Left renal pelvis (tissue), 4 donors: ENCODE data around the gene FAM217B. TPM values are rescaled to one million over a fixed set of nuclear protein-coding genes. Genes with fewer than 3 reads are reported as not detected.

Experiments used
- DNase-seq, 4 donors: peaks; one replicate each; pipeline ENCODE4 v3.0.0-alpha.2; 2013; ENCODE audit warnings: low read depth in 4 of 4, low spot score in 3 of 4
- polyA plus RNA-seq, 4 donors: library from polyadenylated mRNA; unstranded; fragments of 120-200 nt; gene quantifications; one replicate each; pipeline ENCODE4 v1.2.1, GENCODE V29; 2013; ENCODE audit not compliant: insufficient read length in 4 of 4

The FAM217B gene
- polyA plus RNA-seq, 4 donors = 21.5 to 26.2 (median 22.4) TPM

DNA sequence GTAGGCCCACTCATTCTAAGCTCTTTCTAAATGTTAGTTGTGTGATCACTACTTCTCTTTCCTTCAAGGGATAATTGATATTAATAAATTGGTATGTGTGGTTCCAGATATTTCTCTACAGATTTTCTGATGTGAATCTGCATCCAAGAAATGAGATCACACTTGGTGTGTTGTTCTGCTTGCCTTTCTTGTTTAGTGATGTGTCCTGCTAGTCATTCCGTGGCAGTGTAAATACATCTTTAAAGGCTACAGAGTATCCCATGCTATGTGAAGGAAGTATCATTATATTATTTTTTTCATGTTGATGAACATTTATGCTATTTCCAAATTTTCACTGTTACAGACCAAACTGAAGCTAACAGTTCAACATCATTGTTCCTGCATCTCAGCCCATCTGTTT, 31.2 kb downstream of the FAM217B start:
- DNase-seq = no peak

DNA sequence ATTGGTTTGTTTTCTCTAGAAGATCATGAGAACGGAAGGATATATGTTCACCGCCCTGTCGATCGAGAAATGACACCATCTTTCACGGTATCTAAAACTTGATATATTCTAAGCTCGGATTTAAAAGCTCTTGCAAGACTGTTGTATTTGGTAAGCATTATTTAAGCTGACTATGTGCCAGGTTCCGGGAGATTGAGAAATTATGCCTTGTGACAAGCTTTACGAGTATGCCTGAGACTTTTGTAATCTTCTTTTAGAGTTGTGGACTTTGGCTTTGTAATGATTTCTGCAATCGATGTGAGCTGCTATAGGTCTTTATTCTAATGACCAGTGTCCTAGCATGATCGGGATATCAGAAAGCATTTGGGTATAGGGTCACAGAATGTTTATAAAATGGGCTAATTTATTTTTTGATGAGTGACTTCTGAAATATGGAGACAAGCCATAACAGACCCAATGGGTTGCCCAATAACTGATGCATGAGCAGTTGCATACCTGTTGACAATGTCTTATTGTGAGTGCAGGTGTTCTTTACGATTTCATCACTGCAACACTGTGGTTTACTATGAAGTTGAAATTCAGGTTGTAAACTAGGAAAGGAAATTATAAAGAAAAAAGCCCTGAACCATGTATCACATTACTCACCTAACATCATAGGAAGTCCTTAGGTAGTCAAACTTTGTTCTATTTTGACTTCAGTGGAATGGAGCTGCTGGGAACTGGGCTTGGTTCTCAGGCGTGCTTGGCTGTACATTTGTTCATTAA, 32.0 kb downstream of the FAM217B start:
- DNase-seq = no peak

DNA sequence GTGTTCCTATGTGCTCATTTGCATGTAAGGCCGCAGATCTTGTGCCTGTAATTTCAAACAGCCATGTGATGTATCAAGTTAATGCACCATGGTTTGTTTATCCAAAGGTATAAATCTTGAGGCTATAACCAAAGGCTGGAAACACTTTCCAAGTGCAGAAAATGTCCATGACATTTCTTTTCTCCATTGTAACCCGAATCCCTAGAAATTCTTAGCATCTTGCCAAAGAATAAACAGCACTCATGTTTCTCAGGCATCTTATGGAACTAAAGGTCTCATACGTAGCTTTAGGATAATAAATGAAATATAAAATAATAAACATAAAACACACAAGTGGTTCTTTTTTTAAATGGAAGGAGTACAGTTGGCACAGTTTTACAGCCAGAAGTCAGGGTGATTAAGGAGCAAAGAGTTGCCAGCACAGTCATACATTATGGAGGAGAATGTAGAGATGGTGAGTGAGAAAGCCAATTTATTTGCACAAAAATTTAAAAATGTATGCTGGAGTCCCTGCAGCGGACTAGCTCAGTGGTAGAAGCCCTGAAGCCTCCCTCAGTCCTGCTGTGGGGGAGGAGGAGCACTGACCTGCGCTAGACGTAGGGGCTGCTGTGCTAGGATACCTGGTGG, 36.1 kb downstream of the FAM217B start:
- no peak for DNase-seq

DNA sequence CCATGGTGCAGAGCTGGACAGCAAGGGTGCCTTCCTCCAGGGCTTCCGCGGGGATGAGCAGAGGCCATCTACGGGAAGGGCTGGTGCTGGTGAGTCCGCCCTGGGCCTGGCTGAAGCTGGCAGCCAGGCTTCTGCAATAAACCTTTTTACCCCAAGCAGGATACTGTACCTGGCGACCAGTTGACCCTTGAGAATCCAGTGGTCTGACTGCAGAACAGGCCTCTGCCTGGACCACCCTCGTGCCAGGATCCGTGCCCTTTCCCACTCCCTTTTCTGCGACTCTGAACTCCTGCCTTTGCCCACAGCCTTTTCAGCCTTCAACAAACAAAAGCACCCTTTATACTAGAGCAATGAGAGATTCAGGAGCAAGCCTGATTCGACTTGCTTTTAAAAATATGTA, 36.9 kb downstream of the FAM217B start:
- DNase-seq = no peak

DNA sequence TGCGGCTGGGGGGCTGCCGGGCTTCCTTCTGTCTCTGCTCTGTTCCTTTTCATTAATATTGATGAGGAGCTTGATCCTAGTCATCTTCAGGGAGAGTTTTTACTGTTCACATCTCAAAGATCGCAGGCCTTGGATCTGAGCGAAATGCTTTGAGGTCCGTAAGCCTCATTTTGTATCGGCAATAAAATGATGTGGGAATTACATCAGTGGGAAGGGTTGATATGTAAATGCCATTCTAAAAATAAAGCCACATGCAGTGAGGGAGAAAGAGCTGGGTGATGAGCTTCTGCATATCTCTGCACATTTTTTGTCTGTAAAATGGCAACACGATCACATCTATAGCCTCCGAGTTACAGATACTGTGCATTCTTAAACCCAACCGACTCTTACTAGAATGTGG, 42.9 kb downstream of the FAM217B start:
- no peak for DNase-seq

DNA sequence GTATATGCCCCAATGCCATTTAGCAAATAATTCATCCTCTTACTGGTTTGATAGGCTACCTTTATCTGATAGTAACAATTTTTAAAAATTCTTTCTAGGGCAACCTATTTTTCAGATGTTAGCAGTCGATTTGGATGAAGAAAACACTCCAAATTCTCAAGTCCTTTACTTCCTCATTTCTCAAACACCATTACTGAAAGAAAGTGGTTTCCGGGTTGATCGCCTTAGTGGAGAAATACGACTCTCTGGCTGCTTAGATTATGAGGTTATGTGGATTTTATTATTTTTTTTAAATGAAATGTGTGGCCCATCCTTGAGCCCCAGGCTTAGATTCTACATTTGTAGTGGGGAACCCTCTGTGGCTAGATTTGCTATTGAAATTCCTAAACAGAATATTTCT, 44.4 kb downstream of the FAM217B start:
- DNase-seq = no peak

DNA sequence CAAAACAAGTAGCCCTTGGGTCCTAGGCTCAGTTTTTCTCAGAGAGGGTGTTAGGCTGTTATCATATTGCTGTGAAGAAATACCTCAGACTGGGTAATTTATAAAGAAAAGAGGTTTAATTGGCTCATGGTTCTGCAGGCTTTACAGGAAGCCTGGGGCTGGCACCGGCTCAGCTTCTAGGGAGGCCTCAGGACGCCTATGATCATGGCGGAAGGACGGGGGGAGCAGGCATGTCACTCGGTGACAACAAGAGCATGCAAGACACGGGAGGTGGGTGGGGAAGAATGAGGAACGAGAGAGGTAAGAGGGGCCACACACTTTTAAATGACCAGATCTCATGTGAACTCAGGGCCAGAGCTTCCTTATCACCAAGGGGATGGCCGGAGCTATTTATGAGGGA, 45.0 kb downstream of the FAM217B start:
- DNase-seq = no peak

DNA sequence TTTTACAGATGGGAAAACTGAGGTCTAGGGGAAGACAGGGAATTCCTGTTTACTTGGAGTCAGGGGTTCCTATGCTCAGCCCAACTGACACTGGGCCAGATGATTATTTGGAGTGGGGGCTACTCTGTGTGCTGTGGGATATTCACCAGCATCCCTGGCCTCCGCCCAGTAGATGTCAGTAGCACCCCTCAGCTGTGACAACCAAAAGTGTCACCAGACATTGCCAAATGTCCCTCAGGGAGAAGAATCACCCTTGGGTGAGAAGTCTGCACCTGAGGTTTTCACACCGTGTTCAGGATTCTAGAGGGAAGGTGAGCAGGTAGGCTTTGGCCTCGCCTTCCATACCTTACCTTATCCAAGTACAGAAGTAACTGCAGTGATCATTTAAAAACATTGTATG, 45.7 kb downstream of the FAM217B start:
- no peak for DNase-seq

DNA sequence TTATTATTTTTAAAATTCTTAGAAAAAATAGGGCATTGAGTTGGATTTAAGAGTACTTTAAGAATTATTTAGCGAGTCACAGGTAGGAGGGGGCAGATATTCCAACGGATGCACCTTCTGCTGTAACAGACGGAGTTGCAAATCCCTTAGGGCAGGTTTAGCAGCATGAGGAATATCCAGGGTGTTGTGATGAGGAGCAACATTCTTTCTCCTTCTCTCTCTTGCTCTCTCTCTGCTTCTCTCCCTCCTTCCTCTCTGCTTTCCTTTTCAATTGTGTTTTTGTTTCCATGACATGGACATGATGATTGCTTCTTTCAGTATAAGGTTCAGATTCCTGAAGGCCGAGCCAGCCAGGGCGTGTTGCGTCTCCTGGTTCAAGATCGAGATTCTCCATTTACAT, 46.9 kb downstream of the FAM217B start:
- no peak for DNase-seq

DNA sequence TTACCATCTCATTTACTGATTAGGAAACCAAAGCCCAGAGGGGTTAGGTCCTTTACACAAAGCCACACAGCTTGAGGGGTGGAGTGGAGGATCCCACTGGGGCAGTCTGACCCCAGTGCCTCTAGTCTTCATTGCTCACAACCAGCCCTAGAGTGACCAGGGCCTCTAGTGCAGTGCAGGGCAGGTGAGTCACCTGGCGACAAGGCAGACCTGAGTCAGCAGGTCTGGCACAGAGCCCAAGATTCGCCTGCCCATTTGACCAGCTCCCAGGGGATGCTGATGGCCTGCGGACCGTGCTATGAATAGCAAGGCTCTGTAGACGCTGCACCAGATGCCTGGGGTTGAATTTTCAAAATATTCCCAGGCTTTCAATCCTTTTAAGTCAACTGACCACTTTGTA, 48.0 kb downstream of the FAM217B start:
- no peak for DNase-seq

DNA sequence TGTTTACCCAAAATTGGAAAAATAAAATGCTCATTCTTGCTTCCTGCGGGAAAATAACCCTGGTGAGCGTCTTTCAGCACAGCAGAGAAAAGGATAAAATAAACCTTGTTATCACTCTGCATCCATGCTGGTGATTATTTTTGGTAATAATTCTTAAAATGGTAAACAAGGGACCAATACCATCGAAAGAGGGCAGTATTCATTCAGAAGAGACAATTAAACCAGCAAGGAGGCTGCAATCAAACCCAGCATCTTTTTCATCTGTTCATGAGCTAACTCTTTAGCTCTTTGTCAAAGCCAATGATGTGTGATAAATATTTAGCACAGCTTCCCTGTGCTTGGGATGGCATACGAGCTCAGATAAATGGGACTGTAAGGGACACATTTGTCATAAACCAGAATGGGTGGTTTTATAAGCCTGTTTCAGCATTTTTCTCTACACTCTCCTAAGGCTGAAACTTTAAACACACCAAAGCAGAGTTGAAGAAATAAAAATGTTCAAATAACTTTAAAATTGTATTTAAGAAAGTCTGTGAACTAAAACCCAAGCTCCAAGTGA, 52.4 kb downstream of the FAM217B start:
- no peak for DNase-seq

DNA sequence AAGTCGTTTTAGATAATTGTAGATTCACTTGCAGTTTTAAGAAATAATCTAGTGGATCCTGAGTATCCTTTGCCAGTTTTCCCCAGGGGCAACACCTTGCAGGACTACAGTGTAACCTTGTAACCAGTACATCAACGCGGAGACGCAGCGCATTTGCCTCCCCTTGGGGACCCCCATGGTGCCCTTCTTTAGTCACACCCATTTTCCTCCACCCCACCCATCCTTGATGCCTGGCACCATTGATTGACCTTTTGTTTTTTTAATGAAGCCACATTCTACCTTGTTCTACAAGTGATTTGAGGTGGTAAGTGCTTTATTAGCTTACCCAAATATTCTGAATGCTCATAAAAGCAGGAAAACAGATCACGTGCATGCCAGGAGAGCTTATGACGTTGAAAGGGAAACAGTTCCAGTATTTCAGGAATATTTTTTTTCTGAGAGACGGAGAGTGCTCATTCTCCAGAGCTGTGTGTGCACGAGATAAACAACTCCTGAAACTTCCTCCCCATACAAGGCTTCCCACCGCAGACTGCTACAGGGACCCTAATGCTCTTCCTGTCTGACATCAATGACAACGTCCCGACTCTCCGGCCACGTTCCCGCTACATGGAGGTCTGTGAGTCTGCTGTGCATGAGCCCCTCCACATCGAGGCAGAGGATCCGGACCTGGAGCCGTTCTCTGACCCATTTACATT, 53.7 kb downstream of the FAM217B start:
- DNase-seq = no peak

DNA sequence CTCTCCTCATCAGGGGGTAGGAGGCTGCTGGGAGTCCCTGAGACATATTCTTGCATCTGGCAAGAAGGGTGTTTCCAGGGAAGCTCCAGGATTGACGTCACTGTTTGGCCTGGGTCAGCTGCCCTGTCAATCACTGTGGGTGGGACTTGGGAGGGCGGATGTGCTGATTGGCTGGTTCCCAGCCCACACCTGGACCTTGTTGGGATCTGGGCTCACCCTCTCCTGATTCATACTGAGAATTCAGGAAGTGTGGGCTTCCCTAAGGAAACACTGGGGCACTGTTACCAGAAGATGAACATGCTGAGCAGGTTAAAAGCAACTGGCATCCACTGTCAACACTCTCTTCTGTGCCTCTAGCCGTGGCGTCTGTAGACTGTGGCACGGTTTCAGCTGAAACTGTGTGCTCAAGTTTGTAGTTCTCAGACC, 54.5 kb downstream of the FAM217B start:
- DNase-seq = no peak

DNA sequence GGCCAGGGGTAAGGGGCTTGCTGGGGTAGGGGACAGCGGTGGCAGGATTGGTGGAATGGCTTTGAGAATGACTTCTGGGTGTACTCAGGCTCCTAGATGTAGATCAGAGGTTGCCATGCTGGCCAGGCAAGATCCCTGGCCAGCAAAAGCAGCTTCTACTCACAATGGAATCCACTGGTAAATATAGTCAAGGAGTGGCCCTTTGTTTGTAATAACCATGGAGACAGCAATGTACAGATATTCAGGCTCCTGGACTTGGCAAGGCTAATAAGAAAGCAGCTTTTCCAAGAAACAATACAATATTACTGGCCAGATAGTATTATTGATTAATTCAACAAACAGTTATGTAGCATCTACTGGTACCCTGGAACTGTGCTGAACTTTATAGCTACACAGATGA, 55.9 kb downstream of the FAM217B start:
- no peak for DNase-seq

DNA sequence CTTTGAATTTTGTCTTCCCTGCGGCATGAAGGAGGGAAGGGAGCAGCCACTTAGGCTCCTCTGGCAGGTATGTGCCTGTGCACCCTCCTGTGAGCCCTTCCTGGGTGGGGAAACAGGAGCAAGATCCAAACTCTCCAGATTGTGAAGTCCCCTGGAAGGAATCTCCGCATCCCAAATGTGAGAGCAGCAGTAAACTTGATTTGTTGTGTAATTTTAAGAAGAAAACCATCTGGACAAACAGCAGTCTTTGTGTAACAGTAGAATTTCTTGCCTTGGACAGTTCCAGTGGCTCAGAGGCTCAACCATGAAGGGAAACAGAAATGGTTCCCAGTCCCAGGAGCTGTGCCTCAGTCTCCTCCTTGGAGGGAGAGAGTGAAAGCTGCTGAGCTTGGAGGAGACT, 57.7 kb downstream of the FAM217B start:
- DNase-seq = no peak

Other genes starting within 250 kb of the FAM217B start
- 1 to 10 TPM; 4.1 to 8.7 (median 7.3) TPM for gene SYCP2, start 6.8 kb upstream of the FAM217B start, polyA plus RNA-seq
- gene PPP1R3D, start 84 bp upstream of the FAM217B start, polyA plus RNA-seq = 1 to 10 TPM; 5.9 to 6.7 (median 6.3) TPM
- 1 to 10 TPM in 2 of 4 donors, under 1 TPM in 2; 0.41 to 1.9 (median 0.97) TPM for gene CDH26, start 18.0 kb downstream of the FAM217B start, polyA plus RNA-seq